Activated T-cell treated with anti-CD3 and anti-CD28 coated beads, Interleukin-2, amount 50 U/mL, for 72 hours (primary cell): ENCODE measurements around the gene MUC5B. TPM values are rescaled to one million over a fixed set of nuclear protein-coding genes. Genes with fewer than 3 reads are reported as not detected.

Experiments
- ATAC-seq, 2 donors: fragments of 150-1000 bp; cut with Tn5 transposase; replicated peaks in 1 of 2; 2 replicates each; pipeline ENCODE4 v1.10.0; 2021; ENCODE audit warnings: moderate library complexity in 2 of 2, mild to moderate bottlenecking in 1 of 2
- DNase-seq, 2 donors: peaks; one replicate each; pipeline ENCODE4 v3.0.0; 2021 to 2022; ENCODE audit warnings: mixed read lengths in 1 of 2
- H3K27ac Mint-ChIP-seq: one replicate; pipeline ENCODE4 v1.8.0; 2022; ENCODE audit warnings: mild to moderate bottlenecking, moderate library complexity, mixed read lengths
- H3K27me3 Mint-ChIP-seq: one replicate; pipeline ENCODE4 v1.8.0; 2022; ENCODE audit warnings: low read depth, mixed read lengths
- H3K36me3 Mint-ChIP-seq, 2 donors: one replicate each; pipeline ENCODE4 v1.8.0; 2022; ENCODE audit warnings: mixed read lengths in 2 of 2, mild to moderate bottlenecking in 1 of 2; ENCODE audit not compliant: insufficient read depth in 2 of 2
- H3K4me1 Mint-ChIP-seq: one replicate; pipeline ENCODE4 v1.8.0; 2022; ENCODE audit warnings: low read depth, mixed read lengths
- H3K4me3 Mint-ChIP-seq, 2 donors: one replicate each; pipeline ENCODE4 v1.8.0; 2022; ENCODE audit warnings: mild to moderate bottlenecking in 2 of 2, mixed read lengths in 2 of 2, moderate library complexity in 2 of 2
- H3K9me3 Mint-ChIP-seq, 2 donors: one replicate each; pipeline ENCODE4 v1.8.0; 2022; ENCODE audit warnings: mixed read lengths in 2 of 2
- total RNA-seq, 2 donors: library from RNA; stranded (reverse); gene quantifications; one replicate each; pipeline ENCODE4 v1.2.3, GENCODE V29; 2022

MUC5B gene
- total RNA-seq, 2 donors from 2014 or later: not detected

- no peak for DNase-seq
- no peak overlapping the region for H3K27ac Mint-ChIP-seq
- no peaks in the 10 kb centered on the region for H3K27me3 Mint-ChIP-seq
- H3K4me1 Mint-ChIP-seq: no peaks in the 10 kb centered on the region
- H3K4me3 Mint-ChIP-seq: no peak overlapping the region
- H3K9me3 Mint-ChIP-seq: no peaks in the 10 kb centered on the region
- no peaks in the 10 kb centered on the region for H3K36me3 Mint-ChIP-seq
- ATAC-seq: no peak
Measured at GRCh38 chr11:1194977-1195681, 27.7 kb upstream of the MUC5B start.

- Mint-ChIP-seq H3K4me1 (no peaks in the 10 kb centered on the region), H3K9me3 (no peaks in the 10 kb centered on the region), H3K4me3 (no peak overlapping the region), H3K27me3 (no peaks in the 10 kb centered on the region), H3K27ac (no peak overlapping the region), H3K36me3 (no peaks in the 10 kb centered on the region)
- DNase-seq (no peak), ATAC-seq (no peak)
Measured at GRCh38 chr11:1195682-1196515, 27.0 kb upstream of the MUC5B start.

GRCh38 chr11:1196516-1197391 lies 26.1 kb upstream of the MUC5B start:
- no peaks in the 10 kb centered on the region for H3K4me1 Mint-ChIP-seq
- no peaks in the 10 kb centered on the region for H3K36me3 Mint-ChIP-seq
- H3K27me3 Mint-ChIP-seq: no peaks in the 10 kb centered on the region
- no peak overlapping the region for H3K27ac Mint-ChIP-seq
- DNase-seq (no peak), ATAC-seq (no peak)
- H3K9me3 Mint-ChIP-seq: no peaks in the 10 kb centered on the region
- no peak overlapping the region for H3K4me3 Mint-ChIP-seq

- ATAC-seq: no peak
- Mint-ChIP-seq H3K9me3 (no peaks in the 10 kb centered on the region), H3K4me3 (no peak overlapping the region), H3K27me3 (no peaks in the 10 kb centered on the region), H3K27ac (no peak overlapping the region), H3K4me1 (no peaks in the 10 kb centered on the region), H3K36me3 (no peaks in the 10 kb centered on the region)
- DNase-seq: no peak
Measured at GRCh38 chr11:1197431-1197885, 25.4 kb upstream of the MUC5B start.

- H3K36me3 Mint-ChIP-seq: no peaks in the 10 kb centered on the region
- H3K4me1 Mint-ChIP-seq: no peaks in the 10 kb centered on the region
- H3K9me3 Mint-ChIP-seq: no peaks in the 10 kb centered on the region
- no peak overlapping the region for H3K27ac Mint-ChIP-seq
- H3K4me3 Mint-ChIP-seq: no peak overlapping the region
- DNase-seq (peak in 1 of 2 donors; percentile 0), ATAC-seq (no peak)
- no peaks in the 10 kb centered on the region for H3K27me3 Mint-ChIP-seq
Measured at GRCh38 chr11:1197886-1198560, 24.8 kb upstream of the MUC5B start.

GRCh38 chr11:1198561-1199240 lies 24.2 kb upstream of the MUC5B start:
- no peak overlapping the region for H3K27ac Mint-ChIP-seq
- no peaks in the 10 kb centered on the region for H3K4me1 Mint-ChIP-seq
- H3K4me3 Mint-ChIP-seq: no peak overlapping the region
- H3K27me3 Mint-ChIP-seq: no peaks in the 10 kb centered on the region
- H3K9me3 Mint-ChIP-seq: no peaks in the 10 kb centered on the region
- DNase-seq: peak in 1 of 2 donors; percentile 0
- H3K36me3 Mint-ChIP-seq: no peaks in the 10 kb centered on the region
- ATAC-seq: no peak

GRCh38 chr11:1199241-1199750 lies 23.6 kb upstream of the MUC5B start:
- no peaks in the 10 kb centered on the region for H3K4me1 Mint-ChIP-seq
- DNase-seq: peak in 1 of 2 donors; percentile 0
- no peaks in the 10 kb centered on the region for H3K36me3 Mint-ChIP-seq
- H3K9me3 Mint-ChIP-seq: no peaks in the 10 kb centered on the region
- no peak overlapping the region for H3K27ac Mint-ChIP-seq
- H3K27me3 Mint-ChIP-seq: no peaks in the 10 kb centered on the region
- no peak overlapping the region for H3K4me3 Mint-ChIP-seq
- ATAC-seq: no peak

GRCh38 chr11:1199751-1200610 lies 22.9 kb upstream of the MUC5B start:
- no peak overlapping the region for H3K4me3 Mint-ChIP-seq
- H3K9me3 Mint-ChIP-seq: no peaks in the 10 kb centered on the region
- no peak overlapping the region for H3K27ac Mint-ChIP-seq
- peak in 1 of 2 donors; percentile 0 for DNase-seq
- H3K4me1 Mint-ChIP-seq: no peaks in the 10 kb centered on the region
- ATAC-seq: no peak
- H3K36me3 Mint-ChIP-seq: no peaks in the 10 kb centered on the region
- no peaks in the 10 kb centered on the region for H3K27me3 Mint-ChIP-seq

- H3K27me3 Mint-ChIP-seq: no peaks in the 10 kb centered on the region
- no peak for ATAC-seq
- no peak overlapping the region for H3K4me3 Mint-ChIP-seq
- no peaks in the 10 kb centered on the region for H3K36me3 Mint-ChIP-seq
- peak in 1 of 2 donors; percentile 0 for DNase-seq
- no peak overlapping the region for H3K27ac Mint-ChIP-seq
- H3K4me1 Mint-ChIP-seq: no peaks in the 10 kb centered on the region
- no peaks in the 10 kb centered on the region for H3K9me3 Mint-ChIP-seq
Measured at GRCh38 chr11:1200611-1201191, 22.2 kb upstream of the MUC5B start.

- H3K27me3 Mint-ChIP-seq: no peaks in the 10 kb centered on the region
- ATAC-seq (no peak), DNase-seq (no peak)
- no peak overlapping the region for H3K27ac Mint-ChIP-seq
- no peaks in the 10 kb centered on the region for H3K4me1 Mint-ChIP-seq
- H3K36me3 Mint-ChIP-seq: no peaks in the 10 kb centered on the region
- no peak overlapping the region for H3K4me3 Mint-ChIP-seq
- no peaks in the 10 kb centered on the region for H3K9me3 Mint-ChIP-seq
Measured at GRCh38 chr11:1201395-1202153, 21.3 kb upstream of the MUC5B start.
